HL-60/S4 treated with phorbol 12-myristate 13-acetate at 8.2 ng/mL for 4 days and 3 days (cell line): ENCODE measurements around the gene ASTN2.
"Not testable (repeated sequence)": the region's sequence is repeated elsewhere in the genome, so short reads cannot be mapped to it uniquely, and the experiment has no call there.

ENCODE experiments used
- in situ Hi-C: fragments of 300-500 bp; cut with MboI; formaldehyde crosslinking; loops from 2 replicates; pipeline ENCODE4 v1.15.0; 2022; ENCODE audit warnings: low sequenced_read_pairs

ASTN2 gene

DNA sequence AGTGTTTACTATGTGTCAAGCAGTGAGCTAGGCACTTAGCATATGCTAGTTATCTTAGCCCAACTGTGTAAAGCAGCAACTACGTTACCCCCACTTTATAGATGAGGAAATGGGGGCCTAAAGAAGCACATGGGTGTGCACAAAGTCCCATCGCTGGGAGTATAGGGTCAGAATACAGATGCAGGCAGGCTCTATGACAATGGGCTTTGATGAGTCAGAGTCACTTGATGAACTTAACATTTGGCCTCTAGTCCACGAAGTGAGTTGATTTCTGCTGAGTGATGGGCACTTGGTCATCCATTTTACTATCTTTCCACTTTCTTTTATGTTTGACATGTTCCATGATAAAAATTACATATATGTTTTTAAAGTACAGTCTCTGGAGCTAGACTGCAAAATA lies 523.4 kb downstream of the ASTN2 start:
- in situ Hi-C loops = no loop called here

DNA sequence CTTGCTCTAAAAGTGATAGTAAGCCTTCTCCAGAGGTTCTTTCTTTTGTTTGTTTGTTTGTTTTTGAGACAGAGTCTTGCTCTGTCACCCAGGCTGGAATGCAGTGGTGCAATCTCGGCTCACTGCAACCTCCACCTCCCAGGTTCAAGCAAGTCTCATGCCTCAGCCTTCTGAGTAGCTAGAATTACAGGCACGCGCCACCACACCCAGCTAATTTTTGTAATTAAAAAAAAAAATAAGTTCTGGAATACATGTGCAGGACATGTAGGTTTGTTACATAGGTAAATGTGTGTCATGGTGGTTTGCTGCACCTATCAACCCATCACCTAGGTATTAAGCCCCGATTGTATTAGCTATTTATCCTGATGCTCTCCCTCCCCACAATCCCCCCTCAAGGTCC lies 526.4 kb downstream of the ASTN2 start:
- in situ Hi-C loops = not testable (repeated sequence)

- in situ Hi-C loops = no loop called here
Measured at GRCh38 chr9:116888066-116888465, 526.8 kb downstream of the ASTN2 start.

GRCh38 chr9:116883676-116884075 lies 531.2 kb downstream of the ASTN2 start:
- in situ Hi-C loops = no loop called here

DNA sequence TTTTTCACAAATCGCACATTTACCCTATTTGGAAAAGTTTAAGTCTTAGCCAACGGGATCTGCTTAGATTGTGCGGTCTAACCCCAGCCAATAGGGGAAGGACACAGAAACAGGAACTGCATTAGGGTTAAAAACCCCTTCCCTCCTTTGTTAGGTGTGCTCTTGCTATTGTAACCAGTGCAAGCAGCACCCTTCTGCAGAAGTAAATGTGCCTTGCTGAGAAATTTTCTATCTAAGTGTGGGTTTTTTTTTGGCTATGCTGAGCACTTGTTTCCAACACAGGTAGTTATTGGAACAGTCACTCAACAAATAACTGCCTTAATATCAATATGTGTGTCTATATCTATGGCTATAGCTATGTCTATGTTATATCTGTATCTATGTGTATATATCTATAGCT lies 537.8 kb downstream of the ASTN2 start:
- in situ Hi-C loops = no loop called here

GRCh38 chr9:116875576-116875975 lies 539.3 kb downstream of the ASTN2 start:
- in situ Hi-C loops = no loop called here

DNA sequence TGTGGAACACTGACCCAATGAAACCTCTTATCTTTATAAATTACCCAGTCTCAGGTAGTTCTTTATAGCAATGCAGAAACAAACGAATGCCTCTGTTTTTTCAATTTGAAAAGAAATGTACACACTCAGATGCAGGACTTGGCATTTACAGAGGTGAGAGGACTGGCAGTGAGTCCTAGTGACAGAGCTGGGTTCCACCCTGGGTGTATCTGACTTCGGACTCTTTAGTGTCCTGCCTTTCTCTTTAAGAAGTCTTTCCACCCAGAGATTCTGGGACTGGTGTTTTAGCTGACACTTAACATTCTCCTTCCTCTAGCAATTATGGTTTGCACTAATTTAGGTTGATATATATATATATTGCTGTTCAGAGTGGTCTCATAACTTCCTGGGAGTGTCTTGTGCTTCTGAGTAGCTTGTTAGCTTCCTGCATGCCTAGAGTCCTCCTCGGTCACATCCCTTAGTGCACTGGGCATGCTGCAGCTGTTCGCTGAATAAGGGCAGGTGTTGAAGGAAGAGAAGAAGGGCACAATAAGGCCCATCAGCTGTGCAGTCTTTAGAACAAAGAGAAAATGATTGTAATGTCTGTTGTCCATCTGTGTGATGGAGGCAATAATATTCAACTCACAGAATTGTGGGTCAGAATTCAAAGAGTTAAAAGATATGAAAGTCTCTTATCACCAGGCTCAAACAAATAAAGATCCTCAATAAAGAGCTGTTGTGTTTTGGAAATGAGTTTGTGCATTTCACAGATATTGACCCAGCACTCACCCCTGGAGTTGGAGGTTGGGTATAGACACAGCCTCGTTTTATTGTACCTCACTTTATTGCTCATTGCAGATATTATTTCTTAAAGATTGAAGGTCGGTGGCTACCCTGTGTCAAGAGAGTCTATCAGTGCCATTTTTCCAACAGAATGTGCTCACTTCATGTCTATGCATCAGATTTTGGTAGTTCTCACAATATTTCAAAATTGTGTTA lies 540.6 kb downstream of the ASTN2 start:
- in situ Hi-C loops = no loop called here

GRCh38 chr9:116873491-116873890 lies 541.4 kb downstream of the ASTN2 start:
- in situ Hi-C loops = no loop called here

- in situ Hi-C loops = no loop called here
Measured at GRCh38 chr9:116870566-116870965, 544.3 kb downstream of the ASTN2 start.

DNA sequence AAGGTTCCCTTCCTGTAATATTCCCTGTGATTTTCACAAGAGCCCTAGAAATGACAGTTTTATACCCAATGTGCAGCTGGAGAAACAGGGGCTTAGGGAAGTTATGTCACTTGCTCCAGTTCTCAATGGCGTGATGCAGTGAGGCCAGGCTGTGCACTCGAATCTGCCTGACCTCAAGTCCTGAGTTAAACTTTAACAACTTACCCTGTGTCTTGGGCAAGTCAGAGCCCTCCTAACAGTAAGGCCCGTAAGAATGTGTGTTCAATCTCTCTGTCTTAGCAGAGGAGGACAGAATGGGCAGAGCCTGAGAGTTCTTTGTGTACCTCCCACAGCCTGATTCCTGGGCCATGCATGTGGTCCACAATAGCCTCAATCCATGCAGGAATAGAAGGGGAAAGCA lies 546.7 kb downstream of the ASTN2 start:
- in situ Hi-C loops = no loop called here

DNA sequence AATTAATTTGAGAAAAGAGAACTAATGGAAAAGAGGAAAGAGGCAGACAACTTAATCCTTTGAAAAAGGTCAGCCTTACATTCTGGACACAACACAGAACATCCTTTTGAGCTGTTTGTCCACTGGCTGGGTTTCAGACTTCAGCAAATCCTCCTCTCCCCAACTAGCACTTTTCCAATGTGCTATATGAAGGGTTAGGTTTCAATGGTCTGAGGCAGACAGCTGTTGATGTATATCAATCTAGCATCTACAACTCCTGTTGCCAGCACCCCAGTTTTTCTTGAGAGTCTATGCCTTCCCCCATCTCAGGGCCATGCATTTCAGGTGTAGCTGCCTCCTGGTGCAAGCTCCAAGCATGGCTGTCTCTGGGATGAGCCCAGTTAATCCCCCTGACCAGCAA lies 553.5 kb downstream of the ASTN2 start:
- in situ Hi-C loops = no loop called here

GRCh38 chr9:116860509-116861120 lies 554.2 kb downstream of the ASTN2 start:
- in situ Hi-C loops = no loop called here

GRCh38 chr9:116859763-116860162 lies 555.1 kb downstream of the ASTN2 start:
- in situ Hi-C loops = no loop called here

- in situ Hi-C loops = no loop called here
Measured at GRCh38 chr9:116857321-116857720, 557.5 kb downstream of the ASTN2 start.

- in situ Hi-C loops = no loop called here
Measured at GRCh38 chr9:116855881-116856662, 558.8 kb downstream of the ASTN2 start.

- in situ Hi-C loops = no loop called here
Measured at GRCh38 chr9:116849721-116850120, 565.1 kb downstream of the ASTN2 start.

- in situ Hi-C loops = no loop called here
Measured at GRCh38 chr9:116844621-116845020, 570.2 kb downstream of the ASTN2 start.

DNA sequence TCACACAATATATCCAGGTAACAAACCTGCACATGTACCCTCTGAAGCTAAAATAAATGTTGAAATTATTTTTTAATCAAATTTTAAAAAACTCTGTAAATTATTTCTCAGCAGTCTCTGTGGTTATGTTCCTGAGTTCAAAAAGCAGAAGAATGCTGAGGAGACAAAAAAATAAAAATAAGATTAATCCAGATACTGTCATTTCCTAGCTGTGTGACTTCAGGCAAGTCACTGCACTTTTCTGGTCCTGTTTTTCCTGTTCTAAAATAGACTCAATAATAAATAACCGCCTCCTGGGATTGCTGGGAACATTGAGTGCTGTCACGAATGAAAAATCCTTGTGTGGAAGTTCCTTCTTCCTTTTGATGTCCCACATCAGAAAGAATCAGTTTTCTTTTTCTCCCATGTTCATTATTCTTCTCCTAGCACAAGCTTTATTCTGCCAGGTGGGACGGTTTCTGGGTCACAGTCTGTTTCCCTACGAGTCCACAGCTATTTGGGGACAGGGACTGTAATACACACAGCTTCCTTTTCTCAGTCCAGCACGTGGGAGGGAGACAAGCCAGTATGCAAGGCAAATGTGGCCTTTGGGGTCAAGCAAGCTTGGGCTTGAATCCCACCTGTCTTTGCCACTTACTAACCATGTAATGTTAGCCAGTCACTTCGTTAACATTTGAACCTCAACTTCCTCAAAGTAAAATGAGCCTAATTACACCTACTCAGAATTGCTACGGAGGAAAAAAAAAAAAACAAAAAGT lies 570.8 kb downstream of the ASTN2 start:
- in situ Hi-C loops = no loop called here

- in situ Hi-C loops = no loop called here
Measured at GRCh38 chr9:116842658-116843057, 572.2 kb downstream of the ASTN2 start.

DNA sequence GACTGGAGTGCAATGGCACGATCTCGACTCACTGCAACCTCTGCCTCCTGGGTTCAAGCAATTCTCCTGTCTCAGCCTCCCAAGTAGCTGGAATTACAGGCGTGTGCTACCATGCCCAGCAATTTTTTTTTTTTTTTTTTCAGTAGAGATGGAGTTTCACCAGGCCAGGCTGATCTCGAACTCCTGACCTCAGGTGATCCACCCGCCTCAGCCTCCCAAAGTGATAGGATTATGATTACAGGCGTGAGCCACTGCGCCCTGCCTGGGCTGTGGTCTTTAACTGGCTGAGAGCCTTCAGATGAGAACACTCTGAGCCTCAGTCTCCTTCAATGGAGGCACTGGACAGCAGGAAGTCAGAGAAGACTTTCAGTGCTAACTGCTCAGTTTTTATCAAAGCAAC lies 576.4 kb downstream of the ASTN2 start:
- in situ Hi-C loops = not testable (repeated sequence)
